Endodermal cell (in vitro differentiated cells): Measurements from ENCODE around the gene FPR1. TPM values are rescaled to one million over a fixed set of nuclear protein-coding genes. Genes with fewer than 3 reads are reported as not detected.
A peak's percentile ranks its signal among the peaks of the same experiment; 100 is the strongest.

Experiments
- DNase-seq: peaks from one replicate; pipeline ENCODE4 v3.0.0-alpha.2; 2017
- H3K27ac ChIP-seq: 2 replicates; pipeline ENCODE4 v1.5.1; 2013; ENCODE audit warnings: mild to moderate bottlenecking, low read depth, low read length, moderate library complexity
- H3K27me3 ChIP-seq: 2 replicates; pipeline ENCODE4 v1.6.1; 2013; ENCODE audit warnings: mild to moderate bottlenecking, low read length, moderate library complexity; ENCODE audit not compliant: insufficient read depth, control insufficient read depth, poor library complexity, severe bottlenecking
- H3K36me3 ChIP-seq: 2 replicates; pipeline ENCODE4 v1.7.0; 2013; ENCODE audit warnings: mild to moderate bottlenecking, low read length, moderate library complexity; ENCODE audit not compliant: control insufficient read depth, insufficient read depth
- H3K4me1 ChIP-seq: one replicate; pipeline ENCODE4 v1.7.0; 2013; ENCODE audit warnings: low read length; ENCODE audit not compliant: control insufficient read depth, insufficient read depth
- H3K4me3 ChIP-seq: 2 replicates; pipeline ENCODE4 v1.5.1; 2013; ENCODE audit warnings: mild to moderate bottlenecking, low read length, moderate library complexity
- H3K9ac ChIP-seq: 2 replicates; pipeline ENCODE4 v1.6.1; 2013; ENCODE audit warnings: mild to moderate bottlenecking, low read length, moderate library complexity; ENCODE audit not compliant: poor library complexity, severe bottlenecking; ENCODE audit errors: extremely low read depth
- H3K9me3 ChIP-seq: 2 replicates; pipeline ENCODE4 v1.6.1; 2013; ENCODE audit warnings: mild to moderate bottlenecking, low read length, moderate library complexity; ENCODE audit not compliant: control insufficient read depth
- H3K27ac Mint-ChIP-seq: 2 replicates; pipeline ENCODE4 v1.8.0; 2020; ENCODE audit warnings: mixed read lengths
- H3K27me3 Mint-ChIP-seq: 2 replicates; pipeline ENCODE4 v1.8.0; 2021; ENCODE audit warnings: mild to moderate bottlenecking, mixed read lengths; ENCODE audit not compliant: insufficient read depth
- H3K36me3 Mint-ChIP-seq: 2 replicates; pipeline ENCODE4 v1.8.0; 2020; ENCODE audit warnings: low read depth, mixed read lengths
- H3K4me1 Mint-ChIP-seq: 2 replicates; pipeline ENCODE4 v1.8.0; 2020; ENCODE audit warnings: mixed read lengths
- H3K4me3 Mint-ChIP-seq: 2 replicates; pipeline ENCODE4 v1.8.0; 2020; ENCODE audit warnings: mild to moderate bottlenecking, moderate library complexity, mixed read lengths
- H3K9me3 Mint-ChIP-seq: 2 replicates; pipeline ENCODE4 v1.8.0; 2020; ENCODE audit warnings: mild to moderate bottlenecking, mixed read lengths
- WGBS, 2 experiments: methylation state at CpG; one replicate each; pipeline versions ENCODE4 v1.1.5 to v1.1.7; 2013; ENCODE audit warnings: missing lambda C conversion rate in 2 of 2, mixed read lengths in 1 of 2; ENCODE audit not compliant: insufficient coverage in 1 of 2, insufficient read length in 1 of 2; 5-methylcytosine and 5-hydroxymethylcytosine counted together
- total RNA-seq, 2 donors: library from RNA; stranded (reverse); fragmentation: NEBNext Ultra II Directional in 1 of 2; extraction: Animal tissue kit (Norgen Biotek cat#: 25700) in 1 of 2; gene quantifications; 2 replicates in 1 of 2; 3 replicates in 1 of 2; pipeline ENCODE4 v1.2.1, GENCODE V29; 2021
- TF ChIP-seq, protein P1 (sequence below): fragments of 200-600 bp; sonication (generic); conservative IDR thresholded peaks from 2 replicates; pipeline ENCODE4 v1.5.0; 2021; ENCODE audit warnings: antibody characterized with exemption, mild to moderate bottlenecking

FPR1 gene
- total RNA-seq, 2 donors from 2014 or later, result not detected

- no peak overlapping the region for H3K27ac Mint-ChIP-seq
- TF ChIP-seq, protein P1, sequence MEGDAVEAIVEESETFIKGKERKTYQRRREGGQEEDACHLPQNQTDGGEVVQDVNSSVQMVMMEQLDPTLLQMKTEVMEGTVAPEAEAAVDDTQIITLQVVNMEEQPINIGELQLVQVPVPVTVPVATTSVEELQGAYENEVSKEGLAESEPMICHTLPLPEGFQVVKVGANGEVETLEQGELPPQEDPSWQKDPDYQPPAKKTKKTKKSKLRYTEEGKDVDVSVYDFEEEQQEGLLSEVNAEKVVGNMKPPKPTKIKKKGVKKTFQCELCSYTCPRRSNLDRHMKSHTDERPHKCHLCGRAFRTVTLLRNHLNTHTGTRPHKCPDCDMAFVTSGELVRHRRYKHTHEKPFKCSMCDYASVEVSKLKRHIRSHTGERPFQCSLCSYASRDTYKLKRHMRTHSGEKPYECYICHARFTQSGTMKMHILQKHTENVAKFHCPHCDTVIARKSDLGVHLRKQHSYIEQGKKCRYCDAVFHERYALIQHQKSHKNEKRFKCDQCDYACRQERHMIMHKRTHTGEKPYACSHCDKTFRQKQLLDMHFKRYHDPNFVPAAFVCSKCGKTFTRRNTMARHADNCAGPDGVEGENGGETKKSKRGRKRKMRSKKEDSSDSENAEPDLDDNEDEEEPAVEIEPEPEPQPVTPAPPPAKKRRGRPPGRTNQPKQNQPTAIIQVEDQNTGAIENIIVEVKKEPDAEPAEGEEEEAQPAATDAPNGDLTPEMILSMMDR, result peak; percentile 66
- no peak overlapping the region for H3K9ac ChIP-seq
- H3K4me3 Mint-ChIP-seq, result no peak overlapping the region
- H3K4me3 ChIP-seq, result no peak overlapping the region
- no peaks in the 10 kb centered on the region for H3K4me1 ChIP-seq
- H3K9me3 ChIP-seq, result no peaks in the 10 kb centered on the region
- no peaks in the 10 kb centered on the region for H3K36me3 Mint-ChIP-seq
- no peak overlapping the region for H3K27ac ChIP-seq
- H3K9me3 Mint-ChIP-seq, result peaks cover 2% of the 10 kb centered on the region
- WGBS, 2 experiments, result 31 to 40% methylated on average over 3 of the region's 3 CpGs
- H3K36me3 ChIP-seq, result no peaks in the 10 kb centered on the region
- H3K4me1 Mint-ChIP-seq, result no peaks in the 10 kb centered on the region
- peak; percentile 52 for DNase-seq
- H3K27me3 ChIP-seq, result peaks cover 28% of the 10 kb centered on the region
- peaks cover 39% of the 10 kb centered on the region for H3K27me3 Mint-ChIP-seq
Observed at GRCh38 chr19:51783372-51783771, 31.7 kb upstream of the FPR1 start.

DNA sequence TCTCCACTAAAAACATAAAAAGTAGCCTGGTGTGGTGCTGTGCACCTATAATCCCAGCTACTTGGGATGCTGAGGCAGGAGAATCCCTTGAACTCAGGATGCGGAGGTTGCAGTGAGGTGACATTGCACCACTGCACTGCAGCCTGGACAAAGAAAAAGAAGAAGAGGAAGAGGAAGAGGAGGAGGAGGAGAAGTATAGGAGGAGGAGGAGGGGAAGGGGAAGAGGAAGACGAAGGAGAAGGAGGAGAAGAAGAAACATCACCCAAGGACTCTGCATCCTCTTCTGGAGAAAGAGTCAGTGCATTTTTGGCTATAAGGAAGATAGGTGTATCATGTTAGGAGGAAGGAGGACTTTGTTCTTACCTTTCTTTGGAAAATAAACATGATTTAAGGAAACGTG, 30.3 kb upstream of the FPR1 start:
- no peaks in the 10 kb centered on the region for H3K9me3 ChIP-seq
- WGBS, 2 experiments, result 57 to 81% methylated on average over 2 to 3 of the region's 3 CpGs
- H3K27me3 Mint-ChIP-seq, result peaks cover 42% of the 10 kb centered on the region
- no peak overlapping the region for H3K4me3 Mint-ChIP-seq
- H3K27ac Mint-ChIP-seq, result no peak overlapping the region
- H3K4me3 ChIP-seq, result no peak overlapping the region
- H3K36me3 Mint-ChIP-seq, result no peaks in the 10 kb centered on the region
- DNase-seq, result no peak
- no peaks in the 10 kb centered on the region for H3K4me1 ChIP-seq
- H3K36me3 ChIP-seq, result no peaks in the 10 kb centered on the region
- no peak overlapping the region for H3K9ac ChIP-seq
- no peaks in the 10 kb centered on the region for H3K9me3 Mint-ChIP-seq
- TF ChIP-seq, protein P1, result no peak
- H3K4me1 Mint-ChIP-seq, result no peaks in the 10 kb centered on the region
- H3K27me3 ChIP-seq, result peaks cover 28% of the 10 kb centered on the region
- no peak overlapping the region for H3K27ac ChIP-seq

DNA sequence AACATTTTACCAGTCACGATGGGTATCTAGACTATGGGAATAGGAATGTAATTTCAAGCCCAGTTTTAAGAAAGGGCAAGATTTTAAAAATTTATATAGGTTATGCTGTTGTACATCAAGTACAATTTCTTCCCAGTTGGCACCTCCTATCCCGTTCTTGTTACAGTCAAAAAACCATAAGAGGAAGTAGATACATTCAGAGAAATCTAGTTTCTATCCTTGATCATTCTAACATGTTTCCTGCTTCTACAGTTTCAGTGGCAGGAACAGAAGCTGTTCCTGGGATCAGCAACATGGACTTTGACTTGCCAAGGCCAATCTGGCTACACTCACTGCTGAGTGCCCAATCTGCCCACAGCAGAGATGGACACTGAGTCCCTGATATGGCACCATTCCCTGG, 28.6 kb upstream of the FPR1 start:
- Mint-ChIP-seq H3K36me3 (no peaks in the 10 kb centered on the region), H3K4me1 (no peaks in the 10 kb centered on the region), H3K27ac (no peak overlapping the region), H3K27me3 (peaks cover 47% of the 10 kb centered on the region), H3K4me3 (no peak overlapping the region), H3K9me3 (no peaks in the 10 kb centered on the region)
- Histone ChIP-seq H3K27me3 (peaks cover 28% of the 10 kb centered on the region), H3K27ac (no peak overlapping the region), H3K9me3 (no peaks in the 10 kb centered on the region), H3K36me3 (no peaks in the 10 kb centered on the region), H3K9ac (no peak overlapping the region), H3K4me1 (no peaks in the 10 kb centered on the region), H3K4me3 (no peak overlapping the region)
- TF ChIP-seq, protein P1, result no peak
- whole genome bisulfite sequencing, 2 experiments, result 40 to 81% methylated on average over 1 to 2 of the region's 2 CpGs
- DNase-seq, result no peak
